Right atrium auricular region (tissue), 2 donors: ENCODE results near the gene MMP14. TPM values are rescaled to one million over a fixed set of nuclear protein-coding genes. Genes with fewer than 3 reads are reported as not detected.

Source experiments
- total RNA-seq, 2 donors: library from RNA; depleted of rRNA; stranded (reverse); fragments of >200 nt; gene quantifications; one replicate each; pipeline ENCODE4 v1.1.0, GENCODE V29; 2016

Gene MMP14
- total RNA-seq, 2 donors from 2014 or later, result 29.1 to 58.0 TPM

Other genes starting within 250 kb of the MMP14 start
- gene DAD1, start 247.4 kb upstream of the MMP14 start, total RNA-seq, result 100 to 1,000 TPM; 250 to 251 TPM
- gene ABHD4, start 238.3 kb upstream of the MMP14 start, total RNA-seq, result 10 to 100 TPM; 20.9 to 25.4 TPM
- not detected for gene OR6J1, start 192.2 kb upstream of the MMP14 start, total RNA-seq
- gene OXA1L, start 69.9 kb upstream of the MMP14 start, total RNA-seq, result 10 to 100 TPM; 93.0 to 96.1 TPM
- 10 to 100 TPM in 1 of 2 donors, 1 to 10 TPM in 1; 9.9 to 28.5 TPM for gene SLC7A7, start 21.1 kb upstream of the MMP14 start, total RNA-seq
- gene MRPL52, start 6.7 kb upstream of the MMP14 start, total RNA-seq, result 100 to 1,000 TPM in 1 of 2 donors, 10 to 100 TPM in 1; 59.4 to 168 TPM
- 100 to 1,000 TPM in 1 of 2 donors, 10 to 100 TPM in 1; 54.2 to 144 TPM for gene LRP10, start 35.2 kb downstream of the MMP14 start, total RNA-seq
- not detected for gene REM2, start 46.6 kb downstream of the MMP14 start, total RNA-seq
- gene RBM23, start 82.6 kb downstream of the MMP14 start, total RNA-seq, result 100 to 1,000 TPM in 1 of 2 donors, 10 to 100 TPM in 1; 76.5 to 774 TPM
- 10 to 100 TPM; 23.3 to 55.1 TPM for gene PRMT5, start 92.8 kb downstream of the MMP14 start, total RNA-seq
- 10 to 100 TPM; 25.8 to 28.7 TPM for gene HAUS4, start 120.5 kb downstream of the MMP14 start, total RNA-seq
- gene AJUBA, start 146.0 kb downstream of the MMP14 start, total RNA-seq, result 10 to 100 TPM in 1 of 2 donors, 1 to 10 TPM in 1; 5.8 to 24.6 TPM
- 1 to 10 TPM; 5.0 to 6.8 TPM for gene C14orf93, start 173.6 kb downstream of the MMP14 start, total RNA-seq
- 100 to 1,000 TPM; 105 to 122 TPM for gene PSMB5, start 198.3 kb downstream of the MMP14 start, total RNA-seq
- gene PSMB11, start 205.6 kb downstream of the MMP14 start, total RNA-seq, result not detected
- 1 to 10 TPM; 1.3 to 1.4 TPM for gene CDH24, start 220.9 kb downstream of the MMP14 start, total RNA-seq